Liver (tissue), 3 donors: Measurements from ENCODE around the gene FLAD1.

ENCODE experiments used
- CTCF ChIP-seq: fragments of 150-350 bp; IDR thresholded peaks from 2 replicates; pipeline ENCODE4 v1.5.1; 2017; ENCODE audit warnings: improper control_type of control experiment, low read depth, low read length; ENCODE audit not compliant: missing input control
- EGR1 ChIP-seq, 2 donors: IDR thresholded peaks; 2 replicates each; pipeline ENCODE4 v1.6.1; 2016 to 2018; ENCODE audit warnings: antibody characterized with exemption in 2 of 2, low read depth in 2 of 2
- HNF4A ChIP-seq, 2 donors: conservative IDR thresholded peaks; 2 replicates each; pipeline ENCODE4 v1.6.1; 2016; ENCODE audit warnings: antibody characterized with exemption in 2 of 2, mild to moderate bottlenecking in 2 of 2
- SP1 ChIP-seq: IDR thresholded peaks from 2 replicates; pipeline ENCODE4 v1.6.1; 2018; ENCODE audit warnings: antibody characterized with exemption, mild to moderate bottlenecking
- donor health status: healthy.
- donor health status: healthy.

DNA sequence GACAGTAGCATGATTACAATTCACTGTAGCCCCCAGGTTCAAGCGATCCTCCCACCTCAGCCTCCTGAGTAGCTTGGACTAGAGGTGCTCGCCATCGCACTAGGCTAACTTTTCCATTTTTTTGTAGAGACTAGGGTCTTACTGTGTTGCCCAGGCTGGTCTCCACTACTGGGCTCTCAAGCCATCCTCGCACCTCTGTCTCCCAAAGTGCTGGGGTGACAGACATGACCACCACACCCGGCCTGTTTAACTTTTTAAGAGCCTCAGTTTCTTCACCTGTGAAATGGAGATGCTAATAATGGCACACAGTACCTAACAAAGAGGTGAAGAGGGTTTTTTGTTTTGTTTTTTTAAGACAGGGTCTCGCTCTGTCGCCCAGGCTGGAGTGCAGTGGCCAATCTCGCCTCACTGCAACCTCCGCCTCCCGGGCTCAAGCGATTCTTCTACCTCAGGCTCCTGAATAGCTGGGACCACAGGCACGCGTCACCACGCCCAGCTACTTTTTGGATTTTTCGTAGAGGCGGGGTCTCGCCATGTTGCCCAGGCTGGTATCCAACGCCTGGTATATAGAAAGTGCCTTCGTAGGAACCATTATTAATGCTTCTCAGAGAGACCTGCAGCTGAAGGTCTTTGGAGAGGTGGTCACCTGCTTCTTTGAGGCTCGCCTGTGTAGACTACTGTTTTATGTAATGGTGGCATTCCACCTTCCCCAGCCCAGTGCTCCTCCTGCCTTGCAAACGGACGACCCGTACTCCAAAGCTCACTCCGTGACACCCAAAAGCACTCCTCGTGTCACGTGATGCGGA lies 47.2 kb upstream of the FLAD1 start:
- TF ChIP-seq SP1 (no peak), EGR1 (IDR thresholded peaks at IDR 0.05; ENCODE audit: low read depth in 2 of 2) (no peak), HNF4A (conservative IDR thresholded peaks at IDR 0.05) (peak; percentile 78 to 80), CTCF (no peak)
